Neural progenitor cell (in vitro differentiated cells): ENCODE data around the gene SCN8A.

ENCODE experiments used
- EZH2phosphoT487 ChIP-seq: fragments of 200-600 bp; sonication (generic); IDR thresholded peaks from 2 replicates; pipeline ENCODE4 v1.6.1; 2017; ENCODE audit warnings: antibody characterized with exemption
- TF ChIP-seq, protein P1 (sequence below): fragments of 200-600 bp; sonication (generic); IDR thresholded peaks from 2 replicates; pipeline ENCODE4 v1.5.1; 2017; ENCODE audit warnings: antibody characterized with exemption, mild to moderate bottlenecking

DNA sequence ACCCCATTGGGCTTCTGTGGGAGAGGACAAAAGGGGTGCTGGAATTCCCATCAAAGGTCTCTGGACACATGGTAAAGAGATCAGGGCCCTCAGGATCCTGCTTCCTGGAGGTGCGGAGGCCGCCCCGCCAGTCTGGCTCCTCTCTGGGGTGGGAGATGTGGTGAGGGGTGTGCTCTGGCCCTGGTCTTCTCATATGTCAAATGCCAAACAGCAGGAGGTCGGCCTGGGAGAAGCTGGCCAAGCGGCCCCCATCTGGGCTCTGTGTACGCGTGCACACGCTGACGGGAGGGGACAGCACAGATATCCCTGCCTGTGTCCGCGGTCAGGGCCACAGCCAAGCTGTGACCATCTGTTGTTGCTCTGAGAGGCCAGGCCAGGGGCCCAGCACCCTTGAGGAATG, 243.4 kb downstream of the SCN8A start:
- TF ChIP-seq, protein P1, sequence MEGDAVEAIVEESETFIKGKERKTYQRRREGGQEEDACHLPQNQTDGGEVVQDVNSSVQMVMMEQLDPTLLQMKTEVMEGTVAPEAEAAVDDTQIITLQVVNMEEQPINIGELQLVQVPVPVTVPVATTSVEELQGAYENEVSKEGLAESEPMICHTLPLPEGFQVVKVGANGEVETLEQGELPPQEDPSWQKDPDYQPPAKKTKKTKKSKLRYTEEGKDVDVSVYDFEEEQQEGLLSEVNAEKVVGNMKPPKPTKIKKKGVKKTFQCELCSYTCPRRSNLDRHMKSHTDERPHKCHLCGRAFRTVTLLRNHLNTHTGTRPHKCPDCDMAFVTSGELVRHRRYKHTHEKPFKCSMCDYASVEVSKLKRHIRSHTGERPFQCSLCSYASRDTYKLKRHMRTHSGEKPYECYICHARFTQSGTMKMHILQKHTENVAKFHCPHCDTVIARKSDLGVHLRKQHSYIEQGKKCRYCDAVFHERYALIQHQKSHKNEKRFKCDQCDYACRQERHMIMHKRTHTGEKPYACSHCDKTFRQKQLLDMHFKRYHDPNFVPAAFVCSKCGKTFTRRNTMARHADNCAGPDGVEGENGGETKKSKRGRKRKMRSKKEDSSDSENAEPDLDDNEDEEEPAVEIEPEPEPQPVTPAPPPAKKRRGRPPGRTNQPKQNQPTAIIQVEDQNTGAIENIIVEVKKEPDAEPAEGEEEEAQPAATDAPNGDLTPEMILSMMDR: no peak
- no peak for TF ChIP-seq EZH2phosphoT487
